Activated T-cell treated with anti-CD3 and anti-CD28 coated beads, Interleukin-2, amount 50 U/mL, for 4 hours (primary cell): ENCODE measurements around the gene COL5A3. TPM values are rescaled to one million over a fixed set of nuclear protein-coding genes. Genes with fewer than 3 reads are reported as not detected.
"Not testable (repeated sequence)": the region's sequence is repeated elsewhere in the genome, so short reads cannot be mapped to it uniquely, and the experiment has no call there.

Source experiments
- ATAC-seq, 2 donors: fragments of 200-7000 bp; cut with Tn5 transposase; one replicate each; pipeline ENCODE4 v1.10.0; 2021
- DNase-seq: peaks from one replicate; pipeline ENCODE4 v3.0.0-alpha.2; 2020
- H3K27me3 Mint-ChIP-seq: one replicate; pipeline ENCODE4 v1.8.0; 2021; ENCODE audit warnings: low read depth, mixed read lengths
- H3K36me3 Mint-ChIP-seq: one replicate; pipeline ENCODE4 v1.8.0; 2022; ENCODE audit warnings: mixed read lengths; ENCODE audit not compliant: insufficient read depth
- H3K4me1 Mint-ChIP-seq: one replicate; pipeline ENCODE4 v1.8.0; 2021; ENCODE audit warnings: low read depth, mixed read lengths
- H3K4me3 Mint-ChIP-seq: one replicate; pipeline ENCODE4 v1.8.0; 2021; ENCODE audit warnings: mild to moderate bottlenecking, moderate library complexity, mixed read lengths
- H3K9me3 Mint-ChIP-seq: one replicate; pipeline ENCODE4 v1.8.0; 2021; ENCODE audit warnings: mixed read lengths
- total RNA-seq, 3 donors: library from RNA; stranded (reverse); gene quantifications; one replicate each; pipeline ENCODE4 v1.2.1, GENCODE V29; 2021

The COL5A3 gene
- total RNA-seq, 3 donors from 2014 or later: 0.46 to 2.8 (median 2.3) TPM

GRCh38 chr19:9923440-9923839 lies 86.9 kb downstream of the COL5A3 start:
- no peak for DNase-seq
- Mint-ChIP-seq H3K36me3 (no peaks in the 10 kb centered on the region), H3K27me3 (peaks cover 10% of the 10 kb centered on the region), H3K4me1 (no peaks in the 10 kb centered on the region), H3K4me3 (no peak overlapping the region), H3K9me3 (no peaks in the 10 kb centered on the region)
- ATAC-seq: no peak

DNA sequence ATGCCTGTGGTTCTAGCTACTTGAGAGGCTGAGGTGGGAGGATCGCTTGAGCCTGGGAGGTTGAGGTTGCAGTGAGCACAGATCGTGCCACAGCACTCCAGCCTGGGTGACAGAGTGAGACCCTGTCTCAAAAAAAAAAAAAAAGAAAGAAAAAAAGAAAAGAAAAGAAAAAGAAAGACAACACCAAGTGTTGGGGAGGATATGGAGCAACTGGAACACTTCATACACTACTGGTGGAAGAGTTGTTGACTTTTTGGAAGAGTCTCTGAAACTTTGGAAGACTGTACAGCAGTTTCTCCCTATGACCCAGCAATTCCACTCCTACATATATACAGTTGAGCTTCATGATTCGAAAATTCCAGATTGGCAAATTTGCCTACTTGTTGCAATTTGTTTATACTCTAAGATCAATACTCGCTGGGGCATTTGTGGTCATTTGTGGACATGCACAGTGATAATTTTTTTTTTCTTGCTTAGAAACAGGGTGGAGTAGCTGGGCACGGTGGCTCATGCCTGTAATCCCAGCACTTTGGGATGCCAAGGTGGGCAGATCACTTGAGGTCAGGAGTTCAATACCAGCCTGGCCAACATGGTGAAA lies 87.4 kb downstream of the COL5A3 start:
- not testable (repeated sequence) for ATAC-seq, H3K36me3 Mint-ChIP-seq, DNase-seq, H3K9me3 Mint-ChIP-seq, H3K4me3 Mint-ChIP-seq, H3K4me1 Mint-ChIP-seq
- peaks cover 14% of the 10 kb centered on the region for H3K27me3 Mint-ChIP-seq

DNA sequence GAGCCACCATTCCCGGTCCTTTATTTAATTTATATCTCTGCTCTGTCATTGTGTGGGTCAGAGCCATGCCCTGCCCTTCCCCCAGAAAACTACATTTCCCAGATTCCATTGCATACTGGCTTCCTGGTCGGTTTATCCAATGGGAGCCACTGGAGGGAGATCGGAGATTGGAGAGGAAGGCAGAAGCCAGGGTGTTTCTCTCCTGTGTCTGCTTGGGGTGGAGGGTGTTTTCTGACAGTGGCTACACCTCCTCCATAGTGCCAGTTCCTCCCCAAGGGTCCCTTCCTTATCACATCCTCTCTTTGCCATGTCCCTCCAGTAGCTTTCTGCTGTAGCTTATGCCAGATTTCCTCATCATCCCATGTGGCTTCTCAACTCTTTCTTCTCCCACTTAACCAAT lies 93.0 kb downstream of the COL5A3 start:
- no peak overlapping the region for H3K4me3 Mint-ChIP-seq
- H3K36me3 Mint-ChIP-seq: no peaks in the 10 kb centered on the region
- ATAC-seq (peak in 1 of 2 donors; percentile 23), DNase-seq (no peak)
- H3K4me1 Mint-ChIP-seq: peaks cover 15% of the 10 kb centered on the region
- H3K27me3 Mint-ChIP-seq: peaks cover 27% of the 10 kb centered on the region
- H3K9me3 Mint-ChIP-seq: no peaks in the 10 kb centered on the region

DNA sequence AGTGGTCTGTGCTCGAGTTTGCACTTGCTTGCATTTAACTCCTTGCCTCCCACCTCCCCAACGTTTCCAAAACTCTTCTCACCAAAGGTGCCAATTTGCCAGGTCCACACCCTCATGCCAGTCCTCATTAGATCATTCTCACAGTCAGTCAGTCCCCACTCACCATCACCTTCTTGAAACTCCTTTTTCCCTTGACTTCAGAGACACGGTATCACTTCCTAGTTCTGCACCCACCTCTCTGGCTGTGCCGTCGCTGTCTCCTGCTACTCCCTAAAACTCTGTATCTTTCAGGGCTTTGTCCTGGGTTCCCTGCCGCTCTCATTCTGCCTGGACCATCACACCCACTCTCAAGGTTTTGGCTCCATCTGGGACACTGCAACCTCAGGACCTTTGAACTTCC lies 93.6 kb downstream of the COL5A3 start:
- ATAC-seq (no peak), DNase-seq (no peak)
- no peaks in the 10 kb centered on the region for H3K36me3 Mint-ChIP-seq
- peaks cover 27% of the 10 kb centered on the region for H3K27me3 Mint-ChIP-seq
- peaks cover 15% of the 10 kb centered on the region for H3K4me1 Mint-ChIP-seq
- no peaks in the 10 kb centered on the region for H3K9me3 Mint-ChIP-seq
- H3K4me3 Mint-ChIP-seq: no peak overlapping the region

DNA sequence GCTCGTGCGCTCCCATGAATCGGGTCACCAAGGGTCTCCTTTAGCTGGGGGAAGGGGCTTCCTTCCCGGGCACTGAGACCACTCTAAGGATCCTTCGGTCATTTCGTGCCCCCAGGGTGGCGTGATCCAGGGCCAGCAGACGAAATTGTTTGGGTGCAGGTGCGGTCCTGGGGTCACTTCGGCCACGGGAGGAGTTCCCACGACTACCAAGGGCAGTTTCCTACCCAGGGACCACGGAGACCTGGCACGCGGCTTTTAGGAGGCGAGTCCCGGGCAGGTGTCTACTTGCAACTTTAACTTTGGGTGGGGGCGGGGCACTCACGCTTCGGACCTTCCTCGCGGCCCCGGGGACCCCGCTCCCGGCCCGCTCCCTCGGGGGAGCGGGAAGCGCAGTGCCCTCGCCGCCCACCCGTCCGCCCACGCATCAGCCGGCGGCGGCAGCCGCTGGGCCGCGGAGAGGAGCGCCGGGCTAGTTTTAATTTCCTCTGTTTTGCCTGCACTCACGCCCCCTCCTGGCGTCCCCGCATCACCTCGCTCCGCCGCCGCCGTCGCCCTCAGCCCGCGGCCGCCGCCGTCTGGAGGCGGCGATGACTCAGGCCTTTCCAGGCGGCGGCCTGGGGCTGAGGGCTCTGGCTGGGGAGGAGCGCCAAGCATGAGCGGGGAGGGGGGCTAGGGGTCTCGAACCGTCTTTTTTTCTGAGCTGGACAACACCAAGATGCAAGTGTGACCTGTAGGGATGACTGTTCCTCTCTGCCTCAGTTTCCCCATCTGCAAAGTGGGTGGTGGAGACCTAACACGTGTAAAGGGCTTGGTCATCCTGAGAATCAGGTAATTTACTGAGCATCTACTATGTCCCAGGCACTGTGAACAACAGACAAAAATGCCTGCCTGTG lies 95.7 kb downstream of the COL5A3 start:
- Mint-ChIP-seq H3K27me3 (peaks cover 27% of the 10 kb centered on the region), H3K4me3 (peak overlapping the region; percentile 70), H3K9me3 (no peaks in the 10 kb centered on the region), H3K36me3 (no peaks in the 10 kb centered on the region), H3K4me1 (peaks cover 15% of the 10 kb centered on the region)
- ATAC-seq (peak; percentile 96 to 98), DNase-seq (peak; percentile 83)

- H3K9me3 Mint-ChIP-seq: no peaks in the 10 kb centered on the region
- ATAC-seq (no peak), DNase-seq (peak; percentile 5)
- H3K27me3 Mint-ChIP-seq: peaks cover 25% of the 10 kb centered on the region
- no peaks in the 10 kb centered on the region for H3K36me3 Mint-ChIP-seq
- H3K4me3 Mint-ChIP-seq: peak overlapping the region; percentile 70
- peaks cover 15% of the 10 kb centered on the region for H3K4me1 Mint-ChIP-seq
Measured at GRCh38 chr19:9914001-9914314, 96.3 kb downstream of the COL5A3 start.

GRCh38 chr19:9913237-9914000 lies 96.9 kb downstream of the COL5A3 start:
- Mint-ChIP-seq H3K36me3 (no peaks in the 10 kb centered on the region), H3K27me3 (peaks cover 21% of the 10 kb centered on the region), H3K9me3 (no peaks in the 10 kb centered on the region), H3K4me1 (peaks cover 15% of the 10 kb centered on the region), H3K4me3 (peak overlapping the region; percentile 56)
- DNase-seq (peak; percentile 5), ATAC-seq (no peak)

- no peaks in the 10 kb centered on the region for H3K9me3 Mint-ChIP-seq
- H3K36me3 Mint-ChIP-seq: no peaks in the 10 kb centered on the region
- peak overlapping the region; percentile 56 for H3K4me3 Mint-ChIP-seq
- H3K4me1 Mint-ChIP-seq: peaks cover 15% of the 10 kb centered on the region
- DNase-seq: no peak
- H3K27me3 Mint-ChIP-seq: peaks cover 14% of the 10 kb centered on the region
- no peak for ATAC-seq
Measured at GRCh38 chr19:9912551-9913236, 97.6 kb downstream of the COL5A3 start.

DNA sequence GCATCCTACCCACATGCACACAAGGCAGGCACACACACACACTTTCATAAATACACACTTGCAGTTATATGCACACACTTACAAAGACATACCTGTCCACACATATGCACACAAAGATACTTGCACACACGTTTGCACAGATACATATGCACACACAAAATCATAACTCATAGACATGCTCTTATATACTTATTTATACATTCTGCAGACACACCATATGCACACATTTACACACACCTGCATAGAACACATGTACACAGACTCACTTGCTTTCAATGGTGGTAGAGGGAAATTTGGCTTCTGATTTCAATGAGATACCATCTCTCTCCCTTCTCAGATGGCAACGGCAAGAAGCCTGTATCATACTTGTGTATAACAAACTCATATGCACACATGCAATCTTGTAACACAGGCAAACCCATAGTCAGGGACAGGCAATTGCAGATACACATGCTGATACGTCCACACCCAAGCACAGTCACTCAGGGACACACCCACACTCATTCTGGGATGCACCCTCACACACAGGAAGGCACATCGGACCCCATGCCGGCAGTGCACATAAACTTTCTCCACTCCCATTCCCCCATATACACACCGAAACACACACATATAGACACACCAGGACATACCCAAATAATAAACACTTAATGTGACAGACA lies 98.6 kb downstream of the COL5A3 start:
- no peak for DNase-seq
- H3K4me1 Mint-ChIP-seq: peaks cover 11% of the 10 kb centered on the region
- no peak for ATAC-seq
- no peaks in the 10 kb centered on the region for H3K36me3 Mint-ChIP-seq
- H3K9me3 Mint-ChIP-seq: no peaks in the 10 kb centered on the region
- no peak overlapping the region for H3K4me3 Mint-ChIP-seq
- H3K27me3 Mint-ChIP-seq: peaks cover 4% of the 10 kb centered on the region

GRCh38 chr19:9910625-9911024 lies 99.7 kb downstream of the COL5A3 start:
- DNase-seq (no peak), ATAC-seq (no peak)
- H3K9me3 Mint-ChIP-seq: no peaks in the 10 kb centered on the region
- H3K27me3 Mint-ChIP-seq: peaks cover under 1% of the 10 kb centered on the region
- H3K4me3 Mint-ChIP-seq: no peak overlapping the region
- H3K4me1 Mint-ChIP-seq: peaks cover 11% of the 10 kb centered on the region
- no peaks in the 10 kb centered on the region for H3K36me3 Mint-ChIP-seq

Other genes with a start within 250 kb of the COL5A3 start
- gene ZNF846, start 241.8 kb downstream of the COL5A3 start, total RNA-seq: 1 to 10 TPM; 2.6 to 3.1 (median 2.7) TPM
- gene FBXL12, start 191.4 kb downstream of the COL5A3 start, total RNA-seq: 10 to 100 TPM; 20.8 to 22.7 (median 22.3) TPM
- 100 to 1,000 TPM; 323 to 345 (median 343) TPM for gene UBL5, start 182.6 kb downstream of the COL5A3 start, total RNA-seq
- 10 to 100 TPM; 95.8 to 99.4 (median 97.9) TPM for gene PIN1, start 175.2 kb downstream of the COL5A3 start, total RNA-seq
- under 1 TPM; 0.11 to 0.56 (median 0.24) TPM for gene OLFM2, start 74.0 kb downstream of the COL5A3 start, total RNA-seq
- gene RDH8, start 3.0 kb upstream of the COL5A3 start, total RNA-seq: not detected
- 10 to 100 TPM; 20.1 to 26.8 (median 26.2) TPM for gene SHFL, start 75.8 kb upstream of the COL5A3 start, total RNA-seq
- 10 to 100 TPM in 1 of 3 donors, 1 to 10 TPM in 2; 9.2 to 11.0 (median 9.2) TPM for gene ANGPTL6, start 92.2 kb upstream of the COL5A3 start, total RNA-seq
- 100 to 1,000 TPM; 479 to 497 (median 489) TPM for gene PPAN, start 95.9 kb upstream of the COL5A3 start, total RNA-seq
- gene P2RY11, start 101.2 kb upstream of the COL5A3 start, total RNA-seq: 10 to 100 TPM; 74.8 to 87.5 (median 82.6) TPM
- gene EIF3G, start 109.4 kb upstream of the COL5A3 start, total RNA-seq: 100 to 1,000 TPM; 503 to 538 (median 523) TPM
- gene DNMT1, start 184.4 kb upstream of the COL5A3 start, total RNA-seq: 100 to 1,000 TPM; 353 to 433 (median 355) TPM
- gene S1PR2, start 220.8 kb upstream of the COL5A3 start, total RNA-seq: 10 to 100 TPM; 15.0 to 18.4 (median 16.0) TPM
- gene MRPL4, start 241.7 kb upstream of the COL5A3 start, total RNA-seq: 100 to 1,000 TPM; 213 to 268 (median 239) TPM